Measurements from ENCODE around the gene SPOCD1.

Gene SPOCD1

DNA sequence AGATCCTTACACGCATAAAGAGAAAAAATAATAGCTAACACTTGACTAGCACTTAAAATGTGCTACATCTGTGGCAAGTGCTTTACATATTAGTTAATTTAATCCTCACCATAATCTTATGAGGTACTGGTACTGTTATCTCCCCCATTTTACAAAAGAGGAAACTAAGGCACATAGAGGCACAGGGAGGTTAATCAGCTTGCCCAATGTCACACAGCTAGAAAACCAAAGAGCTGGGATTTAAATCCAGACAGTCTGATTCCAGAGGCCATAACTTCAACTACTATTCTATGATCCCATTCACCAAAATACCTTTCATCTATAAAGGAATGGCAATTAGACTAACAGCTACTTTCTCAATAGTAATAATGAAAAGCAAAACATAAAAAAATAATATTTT lies 11.7 kb downstream of the SPOCD1 start:
- intact Hi-C loops (cut with DNase I) = no loop called here
- DNase-seq = no peak

DNA sequence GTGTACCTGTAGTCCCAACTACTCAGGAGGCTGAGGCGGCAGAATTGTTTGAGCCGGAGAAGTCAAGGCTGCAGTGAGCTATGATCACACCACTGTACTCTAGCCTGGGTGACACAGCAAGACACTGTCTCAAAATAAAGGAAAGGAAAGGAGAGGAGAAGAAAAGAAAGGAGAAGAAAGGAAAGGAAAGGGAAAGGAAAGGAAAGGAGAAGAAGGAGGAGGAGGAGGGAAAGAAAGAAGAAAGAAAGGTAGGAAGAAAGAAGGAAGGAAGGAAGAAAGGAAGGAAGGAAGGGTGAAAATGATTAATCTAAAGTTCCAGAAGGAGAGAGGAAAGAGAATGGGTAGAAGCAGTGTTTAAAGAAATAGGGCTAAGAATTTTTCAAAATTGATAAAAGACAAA lies 12.2 kb downstream of the SPOCD1 start:
- DNase-seq = no peak
- intact Hi-C loops (cut with DNase I) = no loop called here

DNA sequence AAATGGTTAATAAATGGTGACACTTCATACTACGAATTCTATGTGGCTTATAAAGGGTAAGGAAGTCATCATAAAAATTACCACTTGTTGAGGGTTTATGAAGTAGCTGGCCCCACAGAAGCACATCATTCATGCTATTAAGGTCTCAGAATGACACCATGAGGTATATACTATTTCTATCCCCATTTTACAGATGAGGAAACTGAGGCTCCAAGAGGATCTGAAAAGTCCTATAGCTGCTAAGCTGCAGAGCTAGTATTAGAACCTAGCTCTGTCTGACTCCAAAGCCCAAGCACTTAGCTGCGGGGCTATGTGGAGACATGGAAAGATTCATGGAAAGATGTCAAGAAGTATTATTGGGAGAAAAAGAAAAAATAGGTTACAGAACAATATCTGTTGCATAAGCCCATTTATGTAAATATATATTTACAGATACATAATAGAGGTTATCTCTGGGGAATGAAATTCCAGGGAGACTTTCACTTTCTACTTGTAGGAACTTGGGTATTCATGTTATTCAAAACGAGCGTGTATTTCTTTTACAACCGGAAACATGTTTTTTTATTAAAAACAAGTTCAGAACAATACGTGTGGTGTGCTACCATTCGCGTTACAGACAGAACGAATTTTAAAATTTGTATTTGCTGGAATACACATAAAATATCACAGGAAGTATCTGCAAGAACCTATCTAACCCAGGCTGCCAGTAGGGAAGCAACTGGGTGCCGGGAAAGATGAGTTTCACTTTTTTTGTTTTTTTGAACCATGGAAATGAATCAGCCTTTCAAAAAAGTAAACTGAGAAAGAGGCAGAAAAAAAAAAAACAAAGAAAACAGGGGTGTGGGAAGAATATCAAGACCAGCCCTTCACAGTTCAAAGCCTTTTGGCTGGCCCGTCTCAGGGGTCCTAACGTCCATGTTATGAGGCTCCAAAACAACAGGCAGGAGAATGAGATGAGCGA lies 13.4 kb downstream of the SPOCD1 start:
- intact Hi-C loops (cut with DNase I) = no loop called here
- DNase-seq = peak in 2 of 10 donors; percentile 12 to 18

DNA sequence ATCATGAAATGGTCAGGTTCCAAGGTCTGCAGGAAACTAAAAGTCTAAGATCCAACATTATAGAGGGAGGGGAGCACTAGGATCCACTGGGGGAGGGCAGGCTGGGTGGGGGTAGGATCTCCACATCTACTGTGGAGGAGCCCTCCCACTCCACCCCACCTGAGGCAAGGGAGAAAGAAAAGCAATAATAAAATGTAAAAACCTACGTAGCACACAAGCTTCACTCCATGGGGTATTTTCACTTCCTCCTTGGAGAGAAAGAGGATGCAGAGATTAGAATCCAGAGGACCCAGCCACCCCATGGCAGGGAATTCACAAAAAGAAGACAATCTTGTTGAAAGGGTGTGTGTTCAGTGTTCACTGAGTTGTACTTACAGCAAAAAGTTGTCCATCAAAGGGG lies 14.4 kb downstream of the SPOCD1 start:
- peak in 1 of 10 donors; percentile 13 for DNase-seq
- intact Hi-C loops (cut with DNase I) = no loop called here

GRCh38 chr1:31800674-31800967 lies 15.2 kb downstream of the SPOCD1 start:
- intact Hi-C loops (cut with DNase I) = no loop called here
- DNase-seq = no peak

DNA sequence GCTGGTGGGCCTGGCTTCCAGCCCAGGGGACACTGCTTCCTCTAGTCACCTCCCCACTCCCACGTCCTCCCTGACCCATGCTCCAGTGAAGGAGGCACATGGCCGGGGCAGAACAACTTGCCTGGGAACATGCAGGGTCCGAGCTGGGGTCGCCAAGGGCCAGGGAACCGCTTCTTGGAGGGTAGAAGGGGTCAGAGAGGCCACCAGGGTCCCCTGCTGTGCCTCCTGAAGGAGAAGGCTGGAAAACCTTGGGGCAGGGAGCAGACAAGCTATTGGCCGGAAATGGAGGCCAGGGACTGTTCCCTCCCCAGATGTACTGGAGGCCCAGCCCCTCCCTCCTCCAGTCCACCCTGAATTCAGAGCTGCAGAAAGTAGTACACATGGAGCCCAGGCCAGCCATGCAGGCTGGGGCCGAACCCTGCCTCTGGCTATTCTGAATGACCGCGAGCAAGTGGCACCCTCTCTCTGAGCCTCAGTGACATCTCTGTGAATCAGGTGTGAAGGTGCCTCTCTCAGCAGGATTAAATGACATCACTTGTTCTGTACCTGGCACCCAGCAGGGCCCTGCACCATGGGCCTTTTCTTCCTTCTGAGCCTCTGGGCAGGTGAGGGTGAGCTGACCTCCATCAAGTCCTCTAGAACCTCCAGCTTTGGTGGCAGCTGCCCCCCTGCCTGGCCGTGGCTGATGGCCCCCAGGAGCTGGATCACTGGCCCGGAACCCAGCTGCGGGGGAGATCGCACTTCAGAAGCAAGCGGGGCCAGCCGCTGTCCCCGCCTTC lies 15.7 kb downstream of the SPOCD1 start:
- intact Hi-C loops (cut with DNase I) = loop anchor here (10.0 kb wide), 1 partner anchor 135 kb away; the partner anchor contains the start of gene PTP4A2
- DNase-seq = peak in 4 of 10 donors; percentile 11 to 71 (median 56)

GRCh38 chr1:31799196-31799894 lies 16.5 kb downstream of the SPOCD1 start:
- peak in 3 of 10 donors; percentile 8 to 66 (median 14) for DNase-seq
- intact Hi-C loops (cut with DNase I) = loop anchor here (10.0 kb wide), 1 partner anchor 135 kb away; the partner anchor contains the start of gene PTP4A2

DNA sequence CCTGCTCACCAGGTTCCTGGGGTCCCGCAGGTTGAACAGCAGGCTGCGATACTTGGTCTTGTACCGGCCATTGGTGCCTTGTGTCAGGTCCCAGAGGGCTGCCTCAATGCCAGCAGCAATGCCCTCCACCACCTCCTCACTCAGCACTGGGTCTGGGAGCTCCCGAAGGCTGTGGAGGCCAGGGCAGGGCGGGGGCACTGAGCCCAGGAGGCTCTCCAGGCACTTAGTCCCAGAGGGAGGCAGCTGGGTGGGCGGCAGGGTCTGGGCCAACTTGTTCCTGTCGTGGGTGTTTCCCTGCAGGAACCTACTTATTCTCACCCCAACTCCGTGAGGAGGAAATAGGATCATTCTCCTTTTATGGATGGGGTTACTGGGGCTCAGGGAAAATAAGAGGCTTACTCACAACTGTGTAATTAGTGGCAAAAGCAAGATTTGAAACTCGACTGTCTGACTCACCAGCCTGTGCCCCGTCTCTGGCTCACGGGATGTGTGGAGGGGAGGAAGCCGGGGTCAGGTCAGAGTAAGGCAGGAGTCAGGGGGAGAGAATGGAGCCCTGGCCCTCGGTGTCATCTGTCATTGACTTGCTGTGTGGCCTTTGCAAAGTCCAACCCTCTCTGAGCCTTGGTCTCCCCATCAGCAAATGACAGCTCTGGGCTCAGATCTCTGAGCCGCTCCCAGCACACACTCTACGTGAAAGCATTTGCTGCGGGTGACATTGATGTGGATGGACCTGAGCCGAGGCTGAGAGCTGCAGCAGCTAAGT lies 17.2 kb downstream of the SPOCD1 start:
- DNase-seq = peak in 4 of 10 donors; percentile 12 to 72 (median 68)
- intact Hi-C loops (cut with DNase I) = loop anchor here (10.0 kb wide), 1 partner anchor 136 kb away; the partner anchor contains the start of gene PTP4A2

GRCh38 chr1:31798086-31798432 lies 17.8 kb downstream of the SPOCD1 start:
- intact Hi-C loops (cut with DNase I) = loop anchor here (10.0 kb wide), 1 partner anchor 137 kb away; the partner anchor contains the start of gene PTP4A2

DNA sequence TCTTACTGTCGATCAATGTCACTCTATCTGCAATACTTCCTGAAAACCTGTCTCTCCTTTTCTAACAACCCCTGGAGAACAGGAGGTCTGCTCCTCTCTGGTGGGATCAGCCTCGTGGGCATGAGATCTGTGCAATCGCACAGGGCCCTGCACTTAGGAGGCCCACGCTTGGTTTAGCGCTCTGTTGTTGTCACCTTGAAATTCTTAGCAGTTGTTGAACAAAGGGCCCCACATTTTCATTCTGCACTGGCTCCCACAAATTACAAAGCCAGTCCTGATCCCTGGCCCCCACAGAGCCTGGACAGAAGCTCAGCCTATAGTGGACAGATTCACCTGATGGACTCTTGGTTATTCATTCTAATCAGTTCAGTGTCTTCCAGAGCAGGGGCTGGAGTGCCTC lies 18.6 kb downstream of the SPOCD1 start:
- peak in 1 of 10 donors; percentile 1 for DNase-seq
- intact Hi-C loops (cut with DNase I) = loop anchor here (10.0 kb wide), 1 partner anchor 138 kb away; the partner anchor contains the start of gene PTP4A2

More at GRCh38 chr1:31798086-31798432, 17.8 kb downstream of the SPOCD1 start:
- peak in 2 of 10 donors; percentile 8 to 73 for DNase-seq

DNA sequence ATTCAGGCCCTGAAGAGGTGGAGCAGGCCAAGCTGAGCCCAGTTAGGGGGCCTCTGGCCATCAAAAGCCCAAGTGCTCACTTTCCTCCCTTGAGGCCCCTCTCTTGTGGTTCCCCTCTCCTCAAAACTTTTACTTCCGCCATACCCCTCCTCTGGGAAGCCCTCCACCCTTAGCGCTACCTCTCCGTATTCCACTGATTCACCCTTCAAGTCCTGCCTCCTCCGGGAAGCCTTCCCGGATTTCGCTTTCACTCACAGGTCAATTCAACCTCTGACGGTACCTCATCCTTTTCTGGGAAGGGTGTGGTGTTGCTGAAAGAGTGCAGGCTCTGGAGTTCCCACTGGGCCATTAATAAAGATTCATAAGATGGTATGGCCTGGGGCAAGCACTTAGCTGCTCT lies 19.1 kb downstream of the SPOCD1 start:
- DNase-seq = peak in 2 of 10 donors; percentile 33 to 38
- intact Hi-C loops (cut with DNase I) = loop anchor here (10.0 kb wide), 1 partner anchor 138 kb away; the partner anchor contains the start of gene PTP4A2

DNA sequence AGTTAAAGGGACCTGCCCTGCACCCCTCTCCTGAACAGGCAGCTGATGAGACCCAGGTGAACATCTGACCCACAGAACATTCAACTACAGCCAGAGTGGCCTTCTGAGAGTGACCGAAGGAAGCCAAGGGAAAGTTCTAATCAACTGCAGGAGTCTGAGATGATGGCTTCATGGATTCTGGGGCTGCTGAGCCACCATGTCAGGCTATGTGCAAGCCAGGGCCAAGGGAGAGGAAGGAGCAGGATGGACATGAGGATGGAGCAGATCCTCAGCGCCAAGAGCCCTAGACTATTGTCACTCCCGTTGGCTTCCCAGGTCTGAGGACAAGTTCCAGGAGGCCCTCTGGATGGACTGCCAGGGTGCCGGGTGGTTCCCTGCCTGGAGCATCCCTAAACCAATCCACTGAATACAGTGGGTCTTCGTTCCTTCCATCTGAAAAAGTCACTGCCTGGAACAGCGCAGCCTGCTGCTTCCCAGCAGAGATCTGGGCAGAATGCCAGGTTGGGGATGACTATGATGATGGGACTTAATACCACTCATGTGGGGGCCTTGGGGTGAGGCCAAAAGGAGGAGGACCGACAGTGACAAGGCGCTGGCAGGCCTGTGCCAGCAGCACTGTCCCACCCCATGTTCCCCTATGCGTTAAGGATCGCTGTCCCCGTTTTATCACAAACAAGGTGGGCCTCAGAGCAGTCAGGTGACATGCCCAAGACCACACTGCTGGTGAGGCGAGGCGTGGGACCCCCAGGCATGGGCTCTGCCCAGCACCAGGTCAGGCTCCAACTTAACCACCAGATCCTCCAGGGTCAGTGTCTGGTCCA lies 19.8 kb downstream of the SPOCD1 start:
- intact Hi-C loops (cut with DNase I) = loop anchor here (10.0 kb wide), 1 partner anchor 139 kb away; the partner anchor contains the start of gene PTP4A2
- peak in 4 of 10 donors; percentile 49 to 91 (median 72) for DNase-seq

DNA sequence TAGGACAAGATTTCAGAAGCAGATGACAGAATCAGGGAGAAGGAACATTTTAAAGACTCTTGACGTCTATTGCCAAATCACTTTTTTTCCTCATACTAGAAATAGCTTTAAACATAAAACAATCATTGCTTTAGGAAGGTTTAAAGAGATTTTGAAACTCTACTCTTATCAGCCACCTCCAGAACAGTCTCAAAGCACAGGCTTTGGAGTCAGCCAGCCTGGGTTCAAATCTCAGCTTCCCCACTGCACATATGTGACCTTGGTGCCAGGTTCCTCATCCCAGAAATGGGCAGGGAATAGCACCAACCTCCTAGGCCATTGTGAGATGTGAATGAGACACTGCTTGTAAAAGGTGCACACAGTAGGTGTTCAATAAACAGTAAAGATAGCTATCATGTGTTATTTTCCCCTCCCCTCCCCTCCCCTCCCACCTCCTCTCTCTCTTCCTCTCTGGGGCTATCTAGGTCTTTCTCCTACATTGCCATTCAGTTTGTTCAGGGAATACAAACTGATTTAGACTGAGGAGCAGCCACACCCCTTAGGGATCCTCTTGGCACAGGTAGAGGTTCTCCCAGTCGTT lies 20.6 kb downstream of the SPOCD1 start:
- intact Hi-C loops (cut with DNase I) = loop anchor here (10.0 kb wide), 1 partner anchor 140 kb away; the partner anchor contains the start of gene PTP4A2
- DNase-seq = peak in 1 of 10 donors; percentile 5

- DNase-seq = peak in 5 of 10 donors; percentile 1 to 63 (median 59)
- intact Hi-C loops (cut with DNase I) = loop anchor here (10.0 kb wide), 1 partner anchor 141 kb away; the partner anchor contains the start of gene PTP4A2
Measured at GRCh38 chr1:31793586-31794285, 22.1 kb downstream of the SPOCD1 start.

DNA sequence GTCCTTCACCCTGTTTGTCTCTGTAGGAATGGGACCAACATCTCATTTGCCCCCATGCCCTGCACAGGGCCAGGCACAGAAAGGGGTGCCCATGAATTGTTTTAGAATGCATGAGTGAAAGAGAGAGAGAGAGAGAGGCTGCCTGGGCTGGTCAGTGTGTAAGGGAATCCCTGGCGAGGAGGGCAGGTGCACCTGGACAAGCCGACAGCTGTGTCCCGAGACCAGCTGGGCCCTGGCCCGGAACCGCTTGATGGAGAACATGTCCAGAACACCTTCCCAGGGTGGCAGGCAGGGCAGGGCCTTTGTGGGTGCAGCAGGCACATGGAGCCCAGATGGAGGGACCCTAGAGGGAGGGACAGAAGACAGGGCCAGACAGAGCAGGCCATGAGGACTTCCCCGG lies 22.7 kb downstream of the SPOCD1 start:
- DNase-seq = peak in 5 of 10 donors; percentile 2 to 82 (median 62)
- intact Hi-C loops (cut with DNase I) = loop anchor here (10.0 kb wide), 1 partner anchor 142 kb away; the partner anchor contains the start of gene PTP4A2

DNA sequence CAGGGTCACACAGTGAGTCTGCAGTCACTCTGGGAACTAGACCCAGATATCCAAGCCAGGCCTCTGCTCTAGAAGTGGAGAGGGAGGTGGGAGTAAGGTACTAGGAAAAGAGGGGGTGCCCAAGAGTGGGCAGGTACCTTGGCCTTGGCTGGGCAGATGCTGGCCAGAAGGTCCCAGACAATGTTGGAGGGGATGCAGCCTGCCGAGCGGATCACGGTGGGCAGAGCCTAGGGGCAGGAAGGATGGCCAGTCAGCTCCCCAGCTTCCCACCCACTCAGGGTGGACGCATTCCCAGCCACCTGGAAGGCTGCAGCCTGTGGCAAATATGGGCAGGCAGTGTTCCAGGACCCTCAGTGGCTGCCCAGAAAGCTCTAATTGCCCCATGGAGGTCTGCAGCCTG lies 23.3 kb downstream of the SPOCD1 start:
- peak in 3 of 10 donors; percentile 6 to 61 (median 54) for DNase-seq
- intact Hi-C loops (cut with DNase I) = loop anchor here (10.0 kb wide), 1 partner anchor 142 kb away; the partner anchor contains the start of gene PTP4A2

DNA sequence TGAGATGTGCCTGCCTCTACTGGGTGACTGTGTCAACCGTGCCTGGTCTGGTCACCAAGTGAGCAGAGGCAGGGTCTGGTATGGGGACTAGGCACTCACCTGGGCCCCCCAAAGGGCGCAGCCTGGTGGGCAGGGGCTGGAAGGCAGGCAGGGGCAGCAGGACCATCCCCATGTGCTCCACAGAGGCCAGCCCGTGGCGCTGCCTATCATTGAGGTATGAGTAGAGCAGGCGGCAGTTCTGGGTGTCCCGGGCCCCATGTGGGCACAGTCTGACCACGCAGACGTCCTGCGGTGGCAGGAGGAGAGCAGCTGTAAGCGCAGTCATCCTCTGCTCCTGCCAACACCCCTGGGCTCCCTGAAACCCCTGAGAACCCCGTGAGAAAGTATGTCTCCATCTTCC lies 23.7 kb downstream of the SPOCD1 start:
- peak in 3 of 10 donors; percentile 48 to 81 (median 59) for DNase-seq
- intact Hi-C loops (cut with DNase I) = loop anchor here (10.0 kb wide), 1 partner anchor 143 kb away; the partner anchor contains the start of gene PTP4A2

All from posterior cingulate gyrus (tissue), 11 donors.